Measurements from ENCODE around the gene MORN1. TPM values are rescaled to one million over a fixed set of nuclear protein-coding genes. Genes with fewer than 3 reads are reported as not detected.

MORN1 gene
- total and polyA plus RNA-seq, 9 of the 15 experiments (the other 6 are each of a cell fraction or from before 2014, with no cell fraction given): 0.24 to 9.3 (median 4.2) TPM

DNA sequence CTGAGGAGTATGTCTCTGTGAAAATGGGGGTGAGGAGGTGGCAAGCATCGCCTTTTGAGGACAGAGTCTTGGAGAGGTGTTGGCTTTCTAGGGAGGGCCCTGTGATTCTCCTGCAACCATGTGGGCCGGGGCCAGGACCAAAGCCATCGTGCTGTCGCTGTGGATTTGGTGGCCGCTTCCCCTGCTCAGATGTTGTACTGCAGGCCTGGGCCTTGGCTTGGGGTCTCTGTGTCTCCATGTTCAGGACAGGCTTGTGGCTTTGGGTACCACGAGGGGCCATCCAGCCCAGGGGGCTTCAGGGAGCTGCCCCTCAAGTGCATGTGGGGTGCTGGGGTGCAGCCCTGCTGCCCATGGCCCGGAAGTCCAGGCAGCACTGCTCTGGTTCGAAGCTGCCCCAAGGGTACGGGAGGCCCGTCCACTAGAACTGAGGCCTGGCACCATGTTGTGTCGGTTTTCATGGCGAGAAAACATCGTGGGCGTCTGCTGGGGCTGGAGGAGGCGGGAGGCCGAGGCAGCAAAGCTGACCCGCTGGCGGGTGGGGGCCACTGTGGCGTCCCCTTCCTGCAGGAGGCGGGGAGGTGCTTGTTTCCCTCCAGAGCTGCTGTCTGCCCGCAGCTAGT lies 107.9 kb downstream of the MORN1 start (continued):
- no peak for TF ChIP-seq RAD51 (IDR thresholded peaks at IDR 0.05; ENCODE audit: borderline replicate concordance, low read depth)
- no peak for TF ChIP-seq PRPF4 (IDR thresholded peaks at IDR 0.05; ENCODE audit: insufficient read depth, low read depth, low read length, poor library complexity, severe bottlenecking)
- no peak for TF ChIP-seq ZNF146 (CRISPR knock-in tag; IDR thresholded peaks at IDR 0.05; ENCODE audit: unreplicated experiment)
- no peak for TF ChIP-seq ZNF79 (CRISPR knock-in tag; IDR thresholded peaks at IDR 0.05; ENCODE audit: low read depth)
- no peak for TF ChIP-seq CCNT2 (IDR thresholded peaks at IDR 0.05; ENCODE audit: borderline replicate concordance, extremely low read depth, insufficient read length, low read depth, low read length)
- no peak for TF ChIP-seq ZNF436 (CRISPR knock-in tag; IDR thresholded peaks at IDR 0.05)
- TF ChIP-seq ATF2 (CRISPR knock-in tag; IDR thresholded peaks at IDR 0.05): no peak
- no peak for TF ChIP-seq OTX1 (CRISPR knock-in tag; IDR thresholded peaks at IDR 0.05)
- no peak for TF ChIP-seq NFE2L1 (tag; IDR thresholded peaks at IDR 0.05; ENCODE audit: borderline replicate concordance, low read depth)

Measured in K562 (cell line).